ENCODE data around the gene FSTL4.

The FSTL4 gene

DNA sequence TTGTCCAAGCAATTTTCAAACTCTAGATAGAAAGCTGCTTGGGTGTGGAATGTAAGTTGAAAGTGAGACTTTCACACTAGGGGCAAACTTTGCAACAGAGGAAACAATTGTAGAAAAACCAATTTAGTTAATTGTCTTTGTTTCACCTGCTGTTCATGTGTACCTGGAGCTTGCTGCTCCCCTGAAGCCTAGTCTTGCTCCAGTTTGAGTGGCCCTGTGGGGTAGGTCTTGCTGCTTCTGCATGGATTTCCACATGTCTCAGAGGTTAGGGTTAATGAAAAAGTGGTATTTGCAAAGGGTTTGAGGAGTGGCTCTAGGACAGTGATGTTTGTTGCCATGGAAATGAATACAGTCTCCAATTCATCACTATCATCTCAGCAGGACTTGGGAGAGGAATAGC lies 182.2 kb downstream of the FSTL4 start:
- no peaks in the 10 kb centered on the region for H3K36me3 ChIP-seq (ENCODE audit: insufficient read depth, low read length)
- no peak overlapping the region for H3K9ac ChIP-seq (ENCODE audit: low read length)
- H3K4me2 ChIP-seq (ENCODE audit: low read length): no peak overlapping the region
- no peaks in the 10 kb centered on the region; the same call in 1 of the 2 replicates for H3K27me3 ChIP-seq (ENCODE audit: insufficient read depth, low read length)
- no peaks in the 10 kb centered on the region for H3K9me3 ChIP-seq (ENCODE audit: low read length)
- no peaks in the 10 kb centered on the region for H4K20me1 ChIP-seq (ENCODE audit: insufficient read depth, low read length)
- no peaks in the 10 kb centered on the region for H3F3A ChIP-seq (ENCODE audit: insufficient read depth, low read length)
- no peak overlapping the region for H3K27ac ChIP-seq (ENCODE audit: low read depth, low read length, poor library complexity, severe bottlenecking)
- H3K4me1 ChIP-seq (ENCODE audit: insufficient read depth, low read length, severe bottlenecking): no peaks in the 10 kb centered on the region
- no peaks in the 10 kb centered on the region for H3K9me2 ChIP-seq (ENCODE audit: low read depth, low read length)
- no peak overlapping the region for H3K4me3 ChIP-seq (ENCODE audit: low read depth, low read length, poor library complexity, severe bottlenecking)
- TF ChIP-seq CTCF (IDR thresholded peaks at IDR 0.05; ENCODE audit: low read length) (no peak), EZH2 (IDR thresholded peaks at IDR 0.05; ENCODE audit: borderline replicate concordance, low read length) (no peak)
- H2AFZ ChIP-seq (ENCODE audit: low read length): no peak overlapping the region
- H3K79me2 ChIP-seq (ENCODE audit: insufficient read depth, low read length): no peaks in the 10 kb centered on the region

DNA sequence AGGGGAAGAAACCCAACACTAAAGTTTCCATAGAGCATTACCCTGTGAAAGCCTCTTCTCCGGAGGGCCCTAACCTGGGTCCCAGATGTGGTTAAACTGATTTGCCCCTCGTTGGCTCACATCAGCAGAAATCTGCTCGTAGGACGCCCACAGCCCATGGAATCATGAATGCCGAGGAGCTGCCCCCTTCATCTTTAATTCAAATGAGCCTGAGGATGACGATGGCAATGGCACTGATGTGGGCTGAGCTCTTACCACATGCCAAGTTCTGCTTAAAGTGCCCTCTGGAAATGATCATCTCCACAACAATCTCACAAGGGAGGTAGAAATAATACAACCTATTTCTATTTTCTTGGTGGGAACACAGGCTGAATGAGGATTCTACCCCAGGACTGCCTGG lies 183.3 kb downstream of the FSTL4 start:
- H3K9ac ChIP-seq (ENCODE audit: low read length): no peak overlapping the region
- H3K79me2 ChIP-seq (ENCODE audit: insufficient read depth, low read length): no peaks in the 10 kb centered on the region
- no peaks in the 10 kb centered on the region; the same call in 1 of the 2 replicates for H3K27me3 ChIP-seq (ENCODE audit: insufficient read depth, low read length)
- no peaks in the 10 kb centered on the region for H3F3A ChIP-seq (ENCODE audit: insufficient read depth, low read length)
- no peak overlapping the region for H3K27ac ChIP-seq (ENCODE audit: low read depth, low read length, poor library complexity, severe bottlenecking)
- H2AFZ ChIP-seq (ENCODE audit: low read length): no peak overlapping the region
- H3K9me2 ChIP-seq (ENCODE audit: low read depth, low read length): no peaks in the 10 kb centered on the region
- H3K36me3 ChIP-seq (ENCODE audit: insufficient read depth, low read length): no peaks in the 10 kb centered on the region
- no peak overlapping the region for H3K4me2 ChIP-seq (ENCODE audit: low read length)
- H3K9me3 ChIP-seq (ENCODE audit: low read length): no peaks in the 10 kb centered on the region
- TF ChIP-seq EZH2 (IDR thresholded peaks at IDR 0.05; ENCODE audit: borderline replicate concordance, low read length) (no peak), CTCF (IDR thresholded peaks at IDR 0.05; ENCODE audit: low read length) (no peak)
- no peaks in the 10 kb centered on the region for H4K20me1 ChIP-seq (ENCODE audit: insufficient read depth, low read length)
- H3K4me1 ChIP-seq (ENCODE audit: insufficient read depth, low read length, severe bottlenecking): peaks cover 3% of the 10 kb centered on the region
- H3K4me3 ChIP-seq (ENCODE audit: low read depth, low read length, poor library complexity, severe bottlenecking): no peak overlapping the region

DNA sequence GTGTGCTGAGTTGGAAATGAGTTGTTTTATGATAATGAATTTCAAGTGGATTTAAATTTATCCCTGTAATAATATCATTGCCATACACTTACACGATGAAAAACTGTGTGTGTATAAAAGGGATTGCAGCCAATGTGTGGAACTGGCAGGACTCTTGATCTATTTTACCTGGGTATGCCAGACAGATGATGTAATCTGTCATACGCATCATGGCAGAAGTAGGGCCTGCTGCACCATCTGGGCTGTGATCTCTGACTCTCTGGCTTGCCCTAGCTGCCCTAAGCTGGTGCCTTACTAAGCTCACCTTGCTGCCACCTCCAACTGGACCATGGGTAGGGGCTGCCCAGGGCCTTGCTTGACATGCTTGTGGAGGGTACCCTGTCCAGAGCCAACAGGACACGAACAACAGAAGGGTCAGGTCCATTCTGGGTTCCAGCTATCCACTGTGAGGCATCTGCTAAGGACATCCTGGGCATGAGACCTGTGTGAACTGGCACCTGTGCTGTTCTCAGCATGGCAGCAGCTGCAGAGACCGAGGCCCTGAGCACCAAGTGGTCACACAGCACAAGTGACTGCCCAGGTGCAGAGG lies 184.2 kb downstream of the FSTL4 start:
- no peaks in the 10 kb centered on the region for H3K9me2 ChIP-seq (ENCODE audit: low read depth, low read length)
- H3K27ac ChIP-seq (ENCODE audit: low read depth, low read length, poor library complexity, severe bottlenecking): no peak overlapping the region
- peaks cover 7% of the 10 kb centered on the region for H3K4me1 ChIP-seq (ENCODE audit: insufficient read depth, low read length, severe bottlenecking)
- H2AFZ ChIP-seq (ENCODE audit: low read length): no peak overlapping the region
- H3K9me3 ChIP-seq (ENCODE audit: low read length): no peaks in the 10 kb centered on the region
- no peaks in the 10 kb centered on the region for H3K36me3 ChIP-seq (ENCODE audit: insufficient read depth, low read length)
- no peaks in the 10 kb centered on the region; the same call in 1 of the 2 replicates for H3K27me3 ChIP-seq (ENCODE audit: insufficient read depth, low read length)
- TF ChIP-seq CTCF (IDR thresholded peaks at IDR 0.05; ENCODE audit: low read length) (no peak), EZH2 (IDR thresholded peaks at IDR 0.05; ENCODE audit: borderline replicate concordance, low read length) (no peak)
- H3F3A ChIP-seq (ENCODE audit: insufficient read depth, low read length): no peaks in the 10 kb centered on the region
- no peak overlapping the region for H3K4me2 ChIP-seq (ENCODE audit: low read length)
- H3K9ac ChIP-seq (ENCODE audit: low read length): no peak overlapping the region
- H3K79me2 ChIP-seq (ENCODE audit: insufficient read depth, low read length): no peaks in the 10 kb centered on the region
- no peaks in the 10 kb centered on the region for H4K20me1 ChIP-seq (ENCODE audit: insufficient read depth, low read length)
- no peak overlapping the region for H3K4me3 ChIP-seq (ENCODE audit: low read depth, low read length, poor library complexity, severe bottlenecking)
